Trophoblast cell (in vitro differentiated cells and primary cell): Measurements from ENCODE around the gene SAE1.

Experiments
- DNase-seq, 2 donors: peaks; one replicate each; pipeline ENCODE4 v3.0.0-alpha.2; 2016
- H2AFZ ChIP-seq: 2 replicates; pipeline ENCODE4 v1.6.1; 2013; ENCODE audit warnings: low read length, moderate library complexity, mild to moderate bottlenecking; ENCODE audit not compliant: insufficient read depth, poor library complexity
- H2AK5ac ChIP-seq: 2 replicates; pipeline ENCODE4 v1.6.1; 2013; ENCODE audit warnings: mild to moderate bottlenecking, low read length
- H2BK120ac ChIP-seq: 2 replicates; pipeline ENCODE4 v1.6.1; 2013; ENCODE audit warnings: low read length, mild to moderate bottlenecking, moderate library complexity; ENCODE audit not compliant: insufficient read depth, poor library complexity
- H2BK12ac ChIP-seq: 2 replicates; pipeline ENCODE4 v1.6.1; 2013; ENCODE audit warnings: mild to moderate bottlenecking, low read length, moderate library complexity
- H2BK5ac ChIP-seq: 2 replicates; pipeline ENCODE4 v1.6.1; 2013; ENCODE audit warnings: low read length, low read depth, moderate library complexity, mild to moderate bottlenecking; ENCODE audit not compliant: poor library complexity
- H3K14ac ChIP-seq: 2 replicates; pipeline ENCODE4 v1.6.1; 2013; ENCODE audit warnings: mild to moderate bottlenecking, low read length
- H3K18ac ChIP-seq: 2 replicates; pipeline ENCODE4 v1.6.1; 2013; ENCODE audit warnings: mild to moderate bottlenecking, low read length
- H3K23ac ChIP-seq: 2 replicates; pipeline ENCODE4 v1.6.1; 2013; ENCODE audit warnings: low read length
- H3K27ac ChIP-seq: 2 replicates; pipeline ENCODE4 v1.5.1; 2013; ENCODE audit warnings: low read depth, mild to moderate bottlenecking, inconsistent platforms, low read length, moderate library complexity
- H3K27me3 ChIP-seq: 2 replicates; pipeline ENCODE4 v1.6.1; 2013; ENCODE audit warnings: inconsistent platforms, mild to moderate bottlenecking, low read length, moderate library complexity; ENCODE audit not compliant: insufficient read depth
- H3K36me3 ChIP-seq, 2 experiments: 1 replicate in 1 of 2; 2 replicates in 1 of 2; pipeline ENCODE4 v1.6.1; 2013; ENCODE audit warnings: low read length in 2 of 2, mild to moderate bottlenecking in 2 of 2, moderate library complexity in 1 of 2; ENCODE audit not compliant: insufficient read depth in 2 of 2, control insufficient read depth in 1 of 2
- H3K4ac ChIP-seq: 2 replicates; pipeline ENCODE4 v1.6.1; 2013; ENCODE audit warnings: low read depth, mild to moderate bottlenecking, low read length, moderate library complexity
- H3K4me1 ChIP-seq, 2 experiments: 1 replicate in 1 of 2; 2 replicates in 1 of 2; pipeline ENCODE4 v1.6.1; 2013; ENCODE audit warnings: low read length in 2 of 2, mild to moderate bottlenecking in 2 of 2, moderate library complexity in 1 of 2; ENCODE audit not compliant: insufficient read depth in 2 of 2, control insufficient read depth in 1 of 2
- H3K4me2 ChIP-seq: 2 replicates; pipeline ENCODE4 v1.6.1; 2013; ENCODE audit warnings: inconsistent platforms, mild to moderate bottlenecking, low read length, moderate library complexity
- H3K4me3 ChIP-seq: 2 replicates; pipeline ENCODE4 v1.5.1; 2013; ENCODE audit warnings: mild to moderate bottlenecking, low read depth, low read length, inconsistent platforms
- H3K79me1 ChIP-seq: one replicate; pipeline ENCODE4 v1.6.1; 2013; ENCODE audit warnings: low read length
- H3K79me2 ChIP-seq: 2 replicates; pipeline ENCODE4 v1.6.1; 2013; ENCODE audit warnings: low read length, mild to moderate bottlenecking; ENCODE audit not compliant: control insufficient read depth, insufficient read depth, poor library complexity
- H3K9ac ChIP-seq: 2 replicates; pipeline ENCODE4 v1.6.1; 2013; ENCODE audit warnings: mild to moderate bottlenecking, low read length
- H3K9me3 ChIP-seq: 2 replicates; pipeline ENCODE4 v1.6.1; 2013; ENCODE audit warnings: low read depth, mild to moderate bottlenecking, control low read depth, inconsistent platforms, low read length; ENCODE audit not compliant: insufficient read depth
- H4K12ac ChIP-seq: 2 replicates; pipeline ENCODE4 v1.6.1; 2013; ENCODE audit warnings: low read depth, mild to moderate bottlenecking, low read length, moderate library complexity
- H4K8ac ChIP-seq: 2 replicates; pipeline ENCODE4 v1.6.1; 2013; ENCODE audit warnings: low read depth, mild to moderate bottlenecking, low read length, moderate library complexity
- H4K91ac ChIP-seq: one replicate; pipeline ENCODE4 v1.6.1; 2013; ENCODE audit warnings: low read depth, mild to moderate bottlenecking, low read length, moderate library complexity
- WGBS: extraction: QIAGEN DNeasy Blood & Tissue Kit; methylation state at CpG from one replicate; pipeline ENCODE4 v1.1.7; 2013; ENCODE audit warnings: missing lambda C conversion rate; ENCODE audit not compliant: insufficient read length, insufficient coverage; ENCODE audit errors: extremely low coverage; 5-methylcytosine and 5-hydroxymethylcytosine counted together

Gene SAE1

DNA sequence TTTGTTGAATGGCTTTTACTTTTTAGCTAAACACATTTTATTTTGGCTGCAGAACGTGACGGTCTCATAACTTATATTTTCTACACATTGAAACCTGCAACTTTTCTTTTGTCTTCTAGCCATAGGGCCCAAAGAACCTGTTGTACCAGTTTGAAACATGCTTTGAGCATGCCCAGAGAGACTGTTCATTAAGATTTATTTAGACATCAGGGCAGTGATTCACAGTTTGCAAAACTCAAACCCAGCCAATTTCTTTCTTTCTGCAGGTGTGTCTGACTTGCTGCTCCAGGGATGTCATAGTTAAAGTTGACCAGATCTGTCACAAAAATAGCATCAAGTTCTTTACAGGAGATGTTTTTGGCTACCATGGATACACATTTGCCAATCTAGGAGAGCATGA, 22.0 kb downstream of the SAE1 start:
- H3K14ac ChIP-seq, result no peak overlapping the region
- no peak overlapping the region for H3K23ac ChIP-seq
- H3K36me3 ChIP-seq, result peaks cover 30% of the 10 kb centered on the region in 2 experiments
- H3K27ac ChIP-seq, result peak overlapping the region; percentile 46
- no CpG with 5 or more reads among the region's 2 CpGs for WGBS
- no peak overlapping the region for H3K4me2 ChIP-seq
- no peak overlapping the region for H4K91ac ChIP-seq
- peaks cover 2% of the 10 kb centered on the region for H3K79me2 ChIP-seq
- H3K4me1 ChIP-seq, result peaks cover 12 to 21% of the 10 kb centered on the region in 2 experiments
- H3K27me3 ChIP-seq, result no peaks in the 10 kb centered on the region
- H3K18ac ChIP-seq, result no peak overlapping the region
- no peak overlapping the region for H3K4ac ChIP-seq
- H4K8ac ChIP-seq, result no peak overlapping the region
- no peak overlapping the region for H2BK12ac ChIP-seq
- H2AFZ ChIP-seq, result no peak overlapping the region
- no peaks in the 10 kb centered on the region for H3K9me3 ChIP-seq
- H3K9ac ChIP-seq, result no peak overlapping the region
- peak; percentile 68 to 94 for DNase-seq
- H4K12ac ChIP-seq, result no peak overlapping the region
- no peak overlapping the region for H3K4me3 ChIP-seq
- H2BK5ac ChIP-seq, result no peak overlapping the region
- no peak overlapping the region for H2AK5ac ChIP-seq
- H2BK120ac ChIP-seq, result no peak overlapping the region
- peaks cover 16% of the 10 kb centered on the region for H3K79me1 ChIP-seq

DNA sequence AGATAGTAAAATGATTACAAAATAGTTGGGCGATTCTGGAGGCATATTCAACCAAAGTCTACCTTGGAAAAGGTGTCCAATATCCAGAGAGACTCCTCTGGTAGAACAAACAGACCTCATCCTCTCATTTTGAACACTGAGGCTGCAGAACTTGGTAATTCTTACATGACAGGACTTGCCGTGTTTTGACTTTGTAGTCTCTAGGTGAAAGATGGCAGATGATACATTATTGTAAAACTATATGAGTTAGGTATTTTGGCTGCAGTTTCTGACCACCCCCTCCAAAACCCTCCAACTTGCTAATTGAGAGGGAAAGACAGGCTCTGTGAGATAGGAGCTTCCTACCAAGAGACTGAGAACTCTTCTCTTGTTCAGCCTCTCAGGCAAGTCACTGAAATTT, 22.6 kb downstream of the SAE1 start:
- Histone ChIP-seq H3K4me3 (no peak overlapping the region), H3K79me1 (peaks cover 21% of the 10 kb centered on the region), H4K12ac (no peak overlapping the region), H2BK120ac (peak overlapping the region; percentile 31), H3K18ac (no peak overlapping the region), H3K9ac (no peak overlapping the region), H3K4me1 (peaks cover 14 to 26% of the 10 kb centered on the region in 2 experiments), H3K9me3 (no peaks in the 10 kb centered on the region), H4K91ac (no peak overlapping the region), H3K23ac (no peak overlapping the region), H3K14ac (no peak overlapping the region), H2AFZ (no peak overlapping the region), H2AK5ac (no peak overlapping the region), H2BK5ac (peak overlapping the region; percentile 54), H4K8ac (no peak overlapping the region), H3K79me2 (peaks cover 3% of the 10 kb centered on the region), H3K27ac (peak overlapping the region; percentile 46), H3K4ac (peak overlapping the region; percentile 27), H2BK12ac (no peak overlapping the region), H3K36me3 (peaks cover 26 to 31% of the 10 kb centered on the region in 2 experiments), H3K4me2 (no peak overlapping the region), H3K27me3 (no peaks in the 10 kb centered on the region)
- WGBS, result no CpG with 5 or more reads among the region's 2 CpGs
- DNase-seq, result no peak

DNA sequence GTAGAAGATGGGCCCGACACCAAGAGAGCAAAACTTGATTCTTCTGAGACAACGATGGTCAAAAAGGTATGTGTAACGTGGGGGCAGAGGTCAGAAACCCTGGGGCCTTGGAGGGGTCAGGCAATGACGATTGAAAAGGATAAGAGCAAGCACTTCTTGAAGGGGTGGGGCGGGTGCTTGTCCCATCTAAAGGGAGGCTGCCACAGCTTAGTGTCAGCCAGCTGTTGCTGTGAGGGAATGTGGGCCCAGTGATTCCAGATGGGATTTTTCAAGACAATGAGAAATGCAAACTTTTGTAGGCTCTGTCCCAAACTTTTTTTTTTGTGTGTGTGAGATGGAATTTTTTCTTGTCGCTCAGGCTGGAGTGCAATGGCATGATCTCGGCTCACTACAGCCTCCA, 24.5 kb downstream of the SAE1 start:
- H2BK5ac ChIP-seq, result no peak overlapping the region
- H3K4me1 ChIP-seq, result peaks cover 19 to 31% of the 10 kb centered on the region in 2 experiments
- no CpG with 5 or more reads among the region's 7 CpGs for WGBS
- no peak overlapping the region for H3K4ac ChIP-seq
- no peaks in the 10 kb centered on the region for H3K27me3 ChIP-seq
- no peak overlapping the region for H3K4me3 ChIP-seq
- H3K23ac ChIP-seq, result no peak overlapping the region
- H3K4me2 ChIP-seq, result no peak overlapping the region
- H3K79me2 ChIP-seq, result peaks cover 6% of the 10 kb centered on the region
- H3K14ac ChIP-seq, result no peak overlapping the region
- no peak overlapping the region for H4K8ac ChIP-seq
- H2BK12ac ChIP-seq, result no peak overlapping the region
- no peak overlapping the region for H2BK120ac ChIP-seq
- peaks cover 25 to 32% of the 10 kb centered on the region in 2 experiments for H3K36me3 ChIP-seq
- H4K12ac ChIP-seq, result no peak overlapping the region
- DNase-seq, result no peak
- no peak overlapping the region for H2AFZ ChIP-seq
- no peak overlapping the region for H3K9ac ChIP-seq
- H3K79me1 ChIP-seq, result peaks cover 26% of the 10 kb centered on the region
- H4K91ac ChIP-seq, result no peak overlapping the region
- H3K9me3 ChIP-seq, result no peaks in the 10 kb centered on the region
- no peak overlapping the region for H3K18ac ChIP-seq
- no peak overlapping the region for H2AK5ac ChIP-seq
- no peak overlapping the region for H3K27ac ChIP-seq

DNA sequence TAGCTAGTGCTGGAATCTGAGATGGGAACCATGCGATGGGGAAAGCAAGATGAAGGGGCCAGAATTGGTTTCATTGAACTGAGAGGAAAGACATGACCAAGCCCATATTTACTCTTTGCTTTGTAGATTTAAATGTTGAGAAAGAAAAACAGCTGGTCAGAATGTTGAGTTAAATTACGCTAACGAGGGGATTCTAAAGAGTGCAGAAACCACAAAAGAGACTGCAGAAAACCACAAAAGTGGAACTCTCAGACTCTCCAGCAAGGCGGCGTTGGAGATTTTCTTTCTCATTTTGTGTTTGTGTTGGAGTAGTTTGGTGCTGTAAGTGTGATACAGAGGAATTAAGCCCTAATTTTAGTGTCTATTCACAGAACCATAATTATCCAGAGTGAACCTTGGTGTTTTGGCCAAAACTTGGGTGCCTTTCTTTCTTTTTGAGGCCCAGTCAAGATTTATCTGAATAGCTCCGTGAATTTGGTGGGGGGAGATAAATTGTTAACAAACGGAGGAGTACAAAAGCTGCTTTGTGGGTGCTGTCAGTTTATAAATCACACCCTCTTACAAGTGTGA, 26.3 kb downstream of the SAE1 start:
- peak overlapping the region; percentile 33 for H3K14ac ChIP-seq
- H3K27me3 ChIP-seq, result no peaks in the 10 kb centered on the region
- H3K4ac ChIP-seq, result no peak overlapping the region
- H3K4me2 ChIP-seq, result peak overlapping the region; percentile 49
- H2AFZ ChIP-seq, result no peak overlapping the region
- H3K23ac ChIP-seq, result no peak overlapping the region
- no peak overlapping the region for H3K4me3 ChIP-seq
- H3K27ac ChIP-seq, result peak overlapping the region; percentile 91
- H3K36me3 ChIP-seq, result peaks cover 23 to 24% of the 10 kb centered on the region in 2 experiments
- no peak overlapping the region for H4K8ac ChIP-seq
- WGBS, result no CpG with 5 or more reads among the region's 7 CpGs
- H4K12ac ChIP-seq, result no peak overlapping the region
- H3K4me1 ChIP-seq, result peaks cover 16 to 27% of the 10 kb centered on the region in 2 experiments
- no peak overlapping the region for H3K18ac ChIP-seq
- peaks cover 24% of the 10 kb centered on the region for H3K79me1 ChIP-seq
- peaks cover 6% of the 10 kb centered on the region for H3K79me2 ChIP-seq
- H4K91ac ChIP-seq, result peak overlapping the region; percentile 48
- H3K9ac ChIP-seq, result no peak overlapping the region
- H2BK5ac ChIP-seq, result peak overlapping the region; percentile 58
- no peak overlapping the region for H2AK5ac ChIP-seq
- H2BK120ac ChIP-seq, result peak overlapping the region; percentile 35
- no peak for DNase-seq
- H2BK12ac ChIP-seq, result peak overlapping the region; percentile 55
- no peaks in the 10 kb centered on the region for H3K9me3 ChIP-seq
